ENCODE results near the gene RHOA. TPM values are rescaled to one million over a fixed set of nuclear protein-coding genes. Genes with fewer than 3 reads are reported as not detected.

RHOA gene
- total and polyA plus RNA-seq, 10 of the 15 experiments (the other 5 are each of a cell fraction or from before 2014, with no cell fraction given) = 246 to 1,049 (median 515) TPM

- no peak for TF ChIP-seq CUX1 (IDR thresholded peaks at IDR 0.05; ENCODE audit: insufficient replicate concordance, low read depth, low read length)
- TF ChIP-seq REST (IDR thresholded peaks at IDR 0.05; ENCODE audit: low read depth, low read length) = no peak
- no peak for TF ChIP-seq NFXL1 (IDR thresholded peaks at IDR 0.05; ENCODE audit: borderline replicate concordance)
- no peak for TF ChIP-seq SMARCA5 (IDR thresholded peaks at IDR 0.05)
Observed at GRCh38 chr3:49434731-49435130, 23.0 kb upstream of the RHOA start (continued).
